SK-N-MC (cell line): Measurements from ENCODE around the gene GRAP2.

Experiments
- EZH2 ChIP-seq: fragments of 200-600 bp; sonication (generic); IDR thresholded peaks from one replicate; pipeline ENCODE4 v1.6.1; 2017; ENCODE audit warnings: antibody characterized with exemption
- FOXP2 ChIP-seq: optimal IDR thresholded peaks from 2 replicates; pipeline ENCODE3; 2011; ENCODE audit warnings: mild to moderate bottlenecking, moderate library complexity; ENCODE audit not compliant: insufficient read depth; ENCODE audit errors: extremely low read length, control extremely low read depth
- POLR2AphosphoS5 ChIP-seq: IDR thresholded peaks from 2 replicates; pipeline ENCODE4 v1.6.1; 2012; ENCODE audit warnings: mild to moderate bottlenecking, low read depth, low read length, borderline replicate concordance

- no peak for TF ChIP-seq POLR2AphosphoS5
- TF ChIP-seq EZH2, result no peak
- TF ChIP-seq FOXP2, result no peak
Observed at GRCh38 chr22:40015358-40015976, 114.6 kb downstream of the GRAP2 start.
